AG04450 (cell line): ENCODE measurements around the gene COL19A1. TPM values are rescaled to one million over a fixed set of nuclear protein-coding genes. Genes with fewer than 3 reads are reported as not detected.

Experiments
- CTCF ChIA-PET: fragments of 300-600, 350-600 bp; formaldehyde crosslinking; extraction: SDS; loops from one replicate; lab custom pipeline; 2022; ENCODE audit warnings: antibody characterized with exemption, inconsistent platforms; lab: Charles Lee
- POLR2A ChIA-PET: fragments of 350-600 bp; formaldehyde crosslinking; extraction: SDS; loops from one replicate; lab custom pipeline; 2021; ENCODE audit warnings: antibody characterized with exemption, inconsistent platforms; lab: Yijun Ruan, JAX
- DNase-seq: peaks from one replicate; pipeline ENCODE4 v3.0.0-alpha.2; 2011; ENCODE audit warnings: low read depth, low spot score
- H3K27ac ChIP-seq: one replicate; pipeline ENCODE4 v1.5.1; 2012; ENCODE audit warnings: low read depth, low read length, control low read depth
- H3K27me3 ChIP-seq: one replicate; pipeline ENCODE4 v1.6.0; 2012; ENCODE audit warnings: low read length; ENCODE audit not compliant: control insufficient read depth, insufficient read depth
- H3K4me3 ChIP-seq: 2 replicates; pipeline ENCODE4 v1.5.1; 2011; ENCODE audit warnings: mild to moderate bottlenecking, low read depth, low read length, control low read depth
- H3K9me3 ChIP-seq: 2 replicates; pipeline ENCODE4 v1.5.1; 2012; ENCODE audit warnings: low read length; ENCODE audit not compliant: control insufficient read depth, insufficient read depth
- CTCF ChIP-seq: IDR thresholded peaks from 2 replicates; pipeline ENCODE4 v1.5.1; 2011; ENCODE audit warnings: low read depth, low read length, control low read depth, inconsistent platforms
- polyA plus RNA-seq: library from polyadenylated mRNA; depleted of rRNA; stranded (reverse); fragments of >200 nt; gene quantifications from 2 replicates; pipeline ENCODE4 v1.2.3, GENCODE V29; 2011; rRNA removed
- small RNA-seq: library from RNA; depleted of rRNA; stranded (forward); fragments of <200 nt; gene quantifications from one replicate; pipeline ENCODE3, GENCODE V24; 2012; ENCODE audit warnings: low read depth; ENCODE audit not compliant: insufficient read length

Gene COL19A1
- polyA plus RNA-seq, 1 experiment = 0.09 TPM

DNA sequence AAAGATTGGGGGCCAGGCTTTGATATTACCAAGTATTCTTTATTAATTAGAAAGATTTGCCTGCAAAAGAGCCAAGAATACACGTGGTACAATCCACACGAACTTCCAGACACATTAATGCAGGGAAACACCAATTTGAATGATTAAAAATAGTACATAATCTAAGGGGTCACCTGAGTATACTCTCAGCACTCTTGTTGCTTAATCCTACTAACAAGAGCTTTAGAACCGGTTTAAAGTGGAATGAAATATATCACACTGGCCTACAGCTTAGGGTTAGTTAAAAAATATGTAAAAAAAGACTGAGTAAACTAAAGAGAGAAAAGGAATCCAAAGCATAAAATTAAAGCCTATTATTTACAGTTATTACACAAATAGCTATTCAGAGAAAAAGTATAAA, 387.6 kb downstream of the COL19A1 start:
- no peaks in the 10 kb centered on the region for H3K27me3 ChIP-seq
- ChIA-PET POLR2A (no interaction called here), CTCF (interaction anchor here (1.0 to 2.8 kb wide), 2 partner anchors 33 to 115 kb away, joined by 4 to 19 read pairs; no protein-coding TSS in a partner anchor)
- DNase-seq = no peak
- TF ChIP-seq CTCF = no peak
- no peaks in the 10 kb centered on the region for H3K9me3 ChIP-seq
- no peak overlapping the region for H3K27ac ChIP-seq
- no peak overlapping the region for H3K4me3 ChIP-seq

- POLR2A ChIA-PET = no interaction called here
- H3K4me3 ChIP-seq = no peak overlapping the region
- no peak for TF ChIP-seq CTCF
- CTCF ChIA-PET = interaction anchor here (2.8 kb wide), 1 partner anchor 34 kb away, joined by 19 read pairs; no protein-coding TSS in a partner anchor
- no peak for DNase-seq
- no peak overlapping the region for H3K27ac ChIP-seq
- H3K9me3 ChIP-seq = no peaks in the 10 kb centered on the region
- no peaks in the 10 kb centered on the region for H3K27me3 ChIP-seq
Measured at GRCh38 chr6:70254784-70255183, 388.4 kb downstream of the COL19A1 start.

- H3K9me3 ChIP-seq = no peaks in the 10 kb centered on the region
- no peak for DNase-seq
- H3K27me3 ChIP-seq = no peaks in the 10 kb centered on the region
- no peak overlapping the region for H3K27ac ChIP-seq
- POLR2A ChIA-PET = no interaction called here
- no peak for TF ChIP-seq CTCF
- CTCF ChIA-PET = interaction anchor here (1.0 kb wide), 1 partner anchor 36 kb away, joined by 3 read pairs; no protein-coding TSS in a partner anchor
- H3K4me3 ChIP-seq = no peak overlapping the region
Measured at GRCh38 chr6:70257768-70258273, 391.5 kb downstream of the COL19A1 start.

DNA sequence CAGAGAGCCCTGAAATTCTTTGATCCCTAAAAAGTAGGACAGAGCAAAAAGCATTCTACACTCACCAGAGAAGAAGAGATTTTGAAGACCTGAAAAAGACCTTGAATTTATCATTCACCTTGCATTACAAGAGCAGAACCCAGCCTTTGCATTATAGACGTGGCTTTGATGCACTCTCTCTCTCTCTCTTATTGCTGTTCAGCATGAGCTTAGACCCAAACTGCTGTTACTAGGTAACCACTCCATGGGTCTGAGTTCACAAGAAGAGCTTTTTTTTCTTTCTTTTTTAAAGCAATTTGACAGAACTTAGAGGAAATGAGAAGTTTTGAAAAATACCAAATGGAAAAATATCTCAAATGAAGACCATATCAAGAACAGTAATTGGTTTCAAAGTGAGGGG, 392.1 kb downstream of the COL19A1 start:
- H3K9me3 ChIP-seq = no peaks in the 10 kb centered on the region
- DNase-seq = no peak
- ChIA-PET POLR2A (no interaction called here), CTCF (no interaction called here)
- H3K27me3 ChIP-seq = no peaks in the 10 kb centered on the region
- no peak overlapping the region for H3K27ac ChIP-seq
- TF ChIP-seq CTCF = no peak
- no peak overlapping the region for H3K4me3 ChIP-seq

Small RNA genes within 50 kb of the gene (small RNA-seq; reads per million reads assigned to genes)
- not detected for gene RPL37P15

Other genes with a start within 250 kb of the COL19A1 start
- gene LMBRD1, start 69.5 kb upstream of the COL19A1 start, polyA plus RNA-seq = 17.9 and 27.3 TPM in 2 replicates